ENCODE results near the gene KCNAB2. TPM values are rescaled to one million over a fixed set of nuclear protein-coding genes. Genes with fewer than 3 reads are reported as not detected.

Gene KCNAB2
- total RNA-seq, 1 donor = 5.8 TPM

- no peaks in the 10 kb centered on the region for H3K4me1 ChIP-seq (ENCODE audit: insufficient read depth, low read length)
- H3K4me3 ChIP-seq (ENCODE audit: insufficient read depth, low read length) = no peak overlapping the region
- no peaks in the 10 kb centered on the region for H3K9me3 ChIP-seq (ENCODE audit: low read depth, low read length)
- H4K20me1 ChIP-seq (ENCODE audit: insufficient read depth, low read length) = no peaks in the 10 kb centered on the region
- TF ChIP-seq CTCF (IDR thresholded peaks at IDR 0.05; ENCODE audit: extremely low read depth, low read depth, low read length) = no peak
- no peak overlapping the region for H3K4me2 ChIP-seq (ENCODE audit: insufficient read depth, low read length)
- DNase-seq (ENCODE audit: insufficient read length, low spot score, missing footprints) = no peak
- no peak overlapping the region for H3K27ac ChIP-seq (ENCODE audit: low read depth, low read length)
- H2AFZ ChIP-seq (ENCODE audit: low read length) = no peak overlapping the region
- H3K36me3 ChIP-seq (ENCODE audit: insufficient read depth, low read length) = no peaks in the 10 kb centered on the region
- no peaks in the 10 kb centered on the region for H3K79me2 ChIP-seq (ENCODE audit: insufficient read depth, low read length)
- no peaks in the 10 kb centered on the region for H3K27me3 ChIP-seq (ENCODE audit: insufficient read depth, low read length)
These were observed 85.9 kb downstream of the KCNAB2 start for GRCh38 chr1:6131561-6131960.

GRCh38 chr1:6133146-6133895 lies 87.6 kb downstream of the KCNAB2 start:
- H3K4me3 ChIP-seq (ENCODE audit: insufficient read depth, low read length) = no peak overlapping the region
- H3K4me1 ChIP-seq (ENCODE audit: insufficient read depth, low read length) = no peaks in the 10 kb centered on the region
- DNase-seq (ENCODE audit: insufficient read length, low spot score, missing footprints) = peak; percentile 86
- H4K20me1 ChIP-seq (ENCODE audit: insufficient read depth, low read length) = no peaks in the 10 kb centered on the region
- H3K4me2 ChIP-seq (ENCODE audit: insufficient read depth, low read length) = no peak overlapping the region
- no peak overlapping the region for H3K27ac ChIP-seq (ENCODE audit: low read depth, low read length)
- H3K36me3 ChIP-seq (ENCODE audit: insufficient read depth, low read length) = no peaks in the 10 kb centered on the region
- TF ChIP-seq CTCF (IDR thresholded peaks at IDR 0.05; ENCODE audit: extremely low read depth, low read depth, low read length) = no peak
- no peaks in the 10 kb centered on the region for H3K79me2 ChIP-seq (ENCODE audit: insufficient read depth, low read length)
- no peaks in the 10 kb centered on the region for H3K27me3 ChIP-seq (ENCODE audit: insufficient read depth, low read length)
- H2AFZ ChIP-seq (ENCODE audit: low read length) = no peak overlapping the region
- no peaks in the 10 kb centered on the region for H3K9me3 ChIP-seq (ENCODE audit: low read depth, low read length)

DNA sequence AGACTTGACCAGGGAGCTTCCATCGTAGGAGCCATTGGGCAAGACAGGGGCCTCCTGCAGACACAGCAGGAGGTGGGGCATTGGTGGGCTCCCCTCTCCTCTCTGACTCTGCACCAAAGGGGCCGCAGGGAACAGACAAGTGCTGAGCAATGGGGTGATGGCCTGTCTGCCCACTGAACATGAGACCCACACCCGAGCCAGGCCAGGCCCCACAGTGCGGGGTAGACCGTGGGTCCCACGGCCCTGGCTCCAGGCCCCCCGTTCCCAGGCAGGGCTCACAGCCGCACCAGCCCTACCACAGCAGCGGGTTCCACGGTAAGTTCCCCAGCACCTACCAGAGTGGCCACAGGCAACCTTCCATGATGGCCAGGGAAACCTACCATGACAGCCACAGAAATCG lies 88.5 kb downstream of the KCNAB2 start:
- no peaks in the 10 kb centered on the region for H3K9me3 ChIP-seq (ENCODE audit: low read depth, low read length)

More for the DNA sequence above, 88.5 kb downstream of the KCNAB2 start:
- TF ChIP-seq CTCF (IDR thresholded peaks at IDR 0.05; ENCODE audit: extremely low read depth, low read depth, low read length) = no peak
- no peak for DNase-seq (ENCODE audit: insufficient read length, low spot score, missing footprints)
- H2AFZ ChIP-seq (ENCODE audit: low read length) = no peak overlapping the region
- no peaks in the 10 kb centered on the region for H3K27me3 ChIP-seq (ENCODE audit: insufficient read depth, low read length)
- no peak overlapping the region for H3K4me3 ChIP-seq (ENCODE audit: insufficient read depth, low read length)
- no peak overlapping the region for H3K4me2 ChIP-seq (ENCODE audit: insufficient read depth, low read length)
- no peak overlapping the region for H3K27ac ChIP-seq (ENCODE audit: low read depth, low read length)
- no peaks in the 10 kb centered on the region for H4K20me1 ChIP-seq (ENCODE audit: insufficient read depth, low read length)
- no peaks in the 10 kb centered on the region for H3K4me1 ChIP-seq (ENCODE audit: insufficient read depth, low read length)
- no peaks in the 10 kb centered on the region for H3K36me3 ChIP-seq (ENCODE audit: insufficient read depth, low read length)
- H3K79me2 ChIP-seq (ENCODE audit: insufficient read depth, low read length) = no peaks in the 10 kb centered on the region

Data from osteoblast (primary cell).